GM12878 (cell line): Measurements from ENCODE around the gene NBEA. TPM values are rescaled to one million over a fixed set of nuclear protein-coding genes. Genes with fewer than 3 reads are reported as not detected.

Experiments used
- ATAC-seq: fragments of 200-7000 bp; cut with Tn5 transposase; 3 replicates; pipeline ENCODE4 v1.9.1; 2020; ENCODE audit warnings: mild to moderate bottlenecking, moderate library complexity
- BruUV-seq: library from RNA; stranded (reverse); fragments of 400-500 nt; replicated peaks from 2 replicates; lab custom pipeline; 2021; lab: Mats Ljungman, UMichigan
- CTCF ChIA-PET: fragments of 300-600 bp; sonication (Branson Sonifier 250); formaldehyde crosslinking; extraction: SDS; loops from one replicate; lab custom pipeline; 2021; ENCODE audit warnings: inconsistent platforms; lab: Yijun Ruan, JAX
- POLR2A ChIA-PET: fragments of 350-600 bp; formaldehyde crosslinking; extraction: SDS; loops from one replicate; lab custom pipeline; 2021; ENCODE audit warnings: inconsistent platforms; lab: Charles Lee
- RAD21 ChIA-PET: fragments of 300-600 bp; sonication (Branson Sonifier 250); formaldehyde crosslinking; loops from one replicate; lab custom pipeline; 2023; ENCODE audit warnings: antibody characterized with exemption; ENCODE audit not compliant: unreplicated experiment; lab: Charles Lee
- SMC1A ChIA-PET: fragments of 300-600 bp; sonication (Branson Sonifier 250); formaldehyde crosslinking; loops from one replicate; lab custom pipeline; 2023; ENCODE audit not compliant: unreplicated experiment, uncharacterized antibody; lab: Charles Lee
- DNase-seq: peaks from one replicate; pipeline ENCODE4 v3.0.0-alpha.2; 2011; ENCODE audit warnings: low read depth, low spot score
- FAIRE-seq: peaks from 3 replicates; lab custom pipeline; 2011; peaks lifted over from hg19 to GRCh38; lab: Jason Lieb, UNC
- H2AFZ ChIP-seq: 2 replicates; pipeline ENCODE4 v1.6.0; 2011; ENCODE audit warnings: low read depth, low read length, control low read depth; ENCODE audit not compliant: control insufficient read depth
- H3K27ac ChIP-seq: 2 replicates; pipeline ENCODE4 v1.5.1; 2011; ENCODE audit warnings: control low read depth; ENCODE audit not compliant: control insufficient read depth, insufficient read depth
- H3K27me3 ChIP-seq, 2 experiments: replicated peaks in 1 of 2; 2 replicates each; pipeline versions ENCODE4 v1.6.0 to v1.6.1; 2011; ENCODE audit warnings: low read length in 1 of 2; ENCODE audit not compliant: control insufficient read depth in 2 of 2, insufficient read depth in 2 of 2
- H3K36me3 ChIP-seq, 2 experiments: 2 replicates each; pipeline ENCODE4 v1.5.1; 2011; ENCODE audit warnings: low read length in 1 of 2; ENCODE audit not compliant: control insufficient read depth in 2 of 2, insufficient read depth in 2 of 2
- H3K4me1 ChIP-seq: 2 replicates; pipeline ENCODE4 v1.6.1; 2011; ENCODE audit warnings: mild to moderate bottlenecking, low read length, moderate library complexity, mixed read lengths; ENCODE audit not compliant: control insufficient read depth, insufficient read depth
- H3K4me2 ChIP-seq: 2 replicates; pipeline ENCODE4 v1.6.0; 2011; ENCODE audit warnings: control low read depth; ENCODE audit not compliant: control insufficient read depth, insufficient read depth
- H3K4me3 ChIP-seq: fragments of 200-600 bp; sonication (generic); 2 replicates; pipeline ENCODE4 v1.5.1; 2016
- H3K79me2 ChIP-seq: 2 replicates; pipeline ENCODE4 v1.6.0; 2011; ENCODE audit warnings: low read length; ENCODE audit not compliant: control insufficient read depth, insufficient read depth
- H3K9ac ChIP-seq: 2 replicates; pipeline ENCODE4 v1.8.0; 2011; ENCODE audit warnings: low read length, control low read depth, mixed read lengths; ENCODE audit not compliant: control insufficient read depth, insufficient read depth
- H3K9me3 ChIP-seq: replicated peaks from 3 replicates; pipeline ENCODE4 v1.5.1; 2011; ENCODE audit warnings: mild to moderate bottlenecking, low read length; ENCODE audit not compliant: control insufficient read depth, insufficient read depth
- H4K20me1 ChIP-seq: 2 replicates; pipeline ENCODE4 v1.6.0; 2011; ENCODE audit not compliant: control insufficient read depth, insufficient read depth
- MYC ChIP-seq: IDR thresholded peaks from 2 replicates; pipeline ENCODE4 v1.6.1; 2011; ENCODE audit warnings: mild to moderate bottlenecking, low read length, moderate library complexity, inconsistent platforms; ENCODE audit not compliant: insufficient read depth, insufficient replicate concordance, insufficient read length, severe bottlenecking
- WGBS: methylation state at CpG from one replicate; pipeline ENCODE4 v1.1.6; 2016; ENCODE audit warnings: low lambda C conversion rate; ENCODE audit not compliant: insufficient replicate concordance, insufficient coverage; ENCODE audit errors: missing lambda C conversion rate; 5-methylcytosine and 5-hydroxymethylcytosine counted together
- in situ Hi-C: fragments of 300-500 bp; cut with MboI; formaldehyde crosslinking; loops from 9 replicates; pipeline ENCODE4 v1.14.3; 2018; ENCODE audit warnings: mixed read lengths
- intact Hi-C: fragments of 100-400 bp; cut with micrococcal nuclease; formaldehyde crosslinking; loops from one replicate; pipeline ENCODE4 v1.14.2; 2022; ENCODE audit not compliant: unreplicated experiment
- polyA plus RNA-seq, 11 experiments: library from polyadenylated mRNA; depleted of rRNA in 4 of 11; unstranded in 6 of 11; stranded (reverse) in 5 of 11; fragments of >200 nt; fragmentation: Nextera tagmentation in 4 of 11; fragmentation: Illumina TruSeq in 1 of 11; extraction: Ambion mirVana in 4 of 11; extraction: Trizol in 1 of 11; gene quantifications; 1 replicate in 1 of 11; 2 replicates in 10 of 11; pipeline versions ENCODE4 v1.2.1 to v1.2.3, GENCODE V29; 2011 to 2016; ENCODE audit warnings: inconsistent platforms in 2 of 11, missing spikeins in 2 of 11, low read depth in 1 of 11
- total RNA-seq, 4 experiments: library from RNA; depleted of rRNA in 3 of 4; stranded (reverse); fragments of >200 nt in 3 of 4; fragmentation: Illumina TruSeq in 1 of 4; extraction: Trizol in 1 of 4; gene quantifications; 2 replicates each; pipeline versions ENCODE4 v1.2.1 to v1.2.3, GENCODE V29; 2013 to 2021
- TF ChIP-seq, protein P1 (sequence below): fragments of 450-650 bp; formaldehyde crosslinking; IDR thresholded peaks from 2 replicates; pipeline ENCODE4 v1.5.0; 2022; ENCODE audit warnings: mild to moderate bottlenecking, missing genetic modification characterization

The NBEA gene
- total and polyA plus RNA-seq, 10 of the 15 experiments (the other 5 are each of a cell fraction or from before 2014, with no cell fraction given), result 0.23 to 3.6 (median 0.55) TPM

DNA sequence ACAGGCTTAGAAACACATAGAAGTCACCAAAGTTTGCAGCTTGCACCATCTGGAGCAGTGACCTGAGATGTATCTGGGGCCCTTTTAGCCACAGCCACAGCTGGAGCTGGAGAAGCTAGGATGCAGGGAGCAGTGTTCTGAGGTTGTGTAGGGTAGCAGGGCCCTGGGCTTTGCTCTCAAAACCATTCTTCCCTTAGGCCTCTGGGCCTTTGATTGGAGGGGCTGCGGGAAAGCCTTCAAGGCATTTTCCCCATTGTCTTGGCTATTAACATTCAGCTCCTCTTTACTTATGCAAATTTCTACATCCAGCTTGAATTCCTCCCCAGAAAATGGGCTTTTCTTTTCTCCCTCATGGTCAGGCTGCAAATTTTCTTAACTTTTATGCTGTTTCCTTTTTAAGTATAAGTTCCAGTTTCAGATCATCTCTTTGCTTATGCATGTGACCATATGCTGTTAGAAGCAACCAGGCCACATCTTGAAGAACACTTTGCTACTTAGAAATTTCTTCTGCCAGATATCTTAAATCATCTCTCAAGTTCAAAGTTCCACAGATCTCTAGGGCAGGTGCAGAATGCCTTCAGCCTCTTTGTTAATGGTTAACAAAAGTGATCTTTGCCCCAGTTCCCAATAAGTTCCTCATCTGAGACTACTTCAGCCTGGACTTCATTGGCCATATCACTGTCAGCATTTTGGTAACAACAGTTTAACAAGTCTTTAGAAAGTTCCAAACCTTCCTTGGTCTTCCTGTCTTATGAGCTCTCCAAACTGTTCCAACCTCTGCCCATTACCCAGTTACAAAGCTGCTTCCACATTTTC, 48.5 kb downstream of the NBEA start:
- Histone ChIP-seq H3K4me1 (no peaks in the 10 kb centered on the region), H2AFZ (no peak overlapping the region), H3K27me3 (no peaks in the 10 kb centered on the region), H3K4me3 (no peak overlapping the region), H3K36me3 (no peaks in the 10 kb centered on the region), H3K9me3 (peaks cover 3% of the 10 kb centered on the region; the same call in 2 of the 3 replicates), H3K4me2 (no peak overlapping the region), H4K20me1 (no peaks in the 10 kb centered on the region), H3K9ac (no peak overlapping the region)
- WGBS, result 17% methylated on average over 1 of the region's 1 CpG
- FAIRE-seq (no peak), ATAC-seq (no peak)
- intact Hi-C loops, result no loop called here
- no TSS peak for BruUV-seq
- RAD21 ChIA-PET, result no interaction called here
- TF ChIP-seq, protein P1, sequence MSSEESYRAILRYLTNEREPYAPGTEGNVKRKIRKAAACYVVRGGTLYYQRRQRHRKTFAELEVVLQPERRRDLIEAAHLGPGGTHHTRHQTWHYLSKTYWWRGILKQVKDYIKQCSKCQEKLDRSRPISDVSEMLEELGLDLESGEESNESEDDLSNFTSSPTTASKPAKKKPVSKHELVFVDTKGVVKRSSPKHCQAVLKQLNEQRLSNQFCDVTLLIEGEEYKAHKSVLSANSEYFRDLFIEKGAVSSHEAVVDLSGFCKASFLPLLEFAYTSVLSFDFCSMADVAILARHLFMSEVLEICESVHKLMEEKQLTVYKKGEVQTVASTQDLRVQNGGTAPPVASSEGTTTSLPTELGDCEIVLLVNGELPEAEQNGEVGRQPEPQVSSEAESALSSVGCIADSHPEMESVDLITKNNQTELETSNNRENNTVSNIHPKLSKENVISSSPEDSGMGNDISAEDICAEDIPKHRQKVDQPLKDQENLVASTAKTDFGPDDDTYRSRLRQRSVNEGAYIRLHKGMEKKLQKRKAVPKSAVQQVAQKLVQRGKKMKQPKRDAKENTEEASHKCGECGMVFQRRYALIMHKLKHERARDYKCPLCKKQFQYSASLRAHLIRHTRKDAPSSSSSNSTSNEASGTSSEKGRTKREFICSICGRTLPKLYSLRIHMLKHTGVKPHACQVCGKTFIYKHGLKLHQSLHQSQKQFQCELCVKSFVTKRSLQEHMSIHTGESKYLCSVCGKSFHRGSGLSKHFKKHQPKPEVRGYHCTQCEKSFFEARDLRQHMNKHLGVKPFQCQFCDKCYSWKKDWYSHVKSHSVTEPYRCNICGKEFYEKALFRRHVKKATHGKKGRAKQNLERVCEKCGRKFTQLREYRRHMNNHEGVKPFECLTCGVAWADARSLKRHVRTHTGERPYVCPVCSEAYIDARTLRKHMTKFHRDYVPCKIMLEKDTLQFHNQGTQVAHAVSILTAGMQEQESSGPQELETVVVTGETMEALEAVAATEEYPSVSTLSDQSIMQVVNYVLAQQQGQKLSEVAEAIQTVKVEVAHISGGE, result no peak
- no peak for TF ChIP-seq MYC
- TF ChIP-seq, all 136 proteins: peak for 0
- no peak for DNase-seq
- H3K27ac ChIP-seq, result no peak overlapping the region
- POLR2A ChIA-PET, result no interaction called here
- no peaks in the 10 kb centered on the region for H3K79me2 ChIP-seq
- CTCF ChIA-PET, result no interaction called here
- in situ Hi-C loops, result no loop called here
- SMC1A ChIA-PET, result no interaction called here
